Immature natural killer cell (primary cell): ENCODE data around the gene KHDC3L. TPM values are rescaled to one million over a fixed set of nuclear protein-coding genes. Genes with fewer than 3 reads are reported as not detected.
A peak's percentile ranks its signal among the peaks of the same experiment; 100 is the strongest.

ENCODE experiments used
- DNase-seq, 3 donors: peaks; one replicate each; pipeline ENCODE4 v3.0.0; 2022; ENCODE audit warnings: mixed read lengths in 1 of 3
- H3K27ac Mint-ChIP-seq, 6 donors: one replicate each; pipeline ENCODE4 v1.8.0; 2020; ENCODE audit warnings: mixed read lengths in 6 of 6, mild to moderate bottlenecking in 5 of 6, inconsistent platforms in 4 of 6, moderate library complexity in 3 of 6
- H3K27me3 Mint-ChIP-seq, 3 donors: one replicate each; pipeline ENCODE4 v1.8.0; 2020 to 2021; ENCODE audit warnings: low read depth in 3 of 3, mild to moderate bottlenecking in 3 of 3, mixed read lengths in 3 of 3, moderate library complexity in 3 of 3, inconsistent platforms in 1 of 3
- H3K36me3 Mint-ChIP-seq, 3 donors: one replicate each; pipeline ENCODE4 v1.8.0; 2020; ENCODE audit warnings: mixed read lengths in 3 of 3, inconsistent platforms in 2 of 3, mild to moderate bottlenecking in 2 of 3
- H3K4me1 Mint-ChIP-seq, 2 donors: one replicate each; pipeline ENCODE4 v1.8.0; 2020; ENCODE audit warnings: inconsistent platforms in 2 of 2, mild to moderate bottlenecking in 2 of 2, mixed read lengths in 2 of 2, moderate library complexity in 1 of 2
- H3K4me3 Mint-ChIP-seq, 5 donors: one replicate each; pipeline ENCODE4 v1.8.0; 2020; ENCODE audit warnings: mild to moderate bottlenecking in 5 of 5, mixed read lengths in 5 of 5, inconsistent platforms in 3 of 5, moderate library complexity in 3 of 5
- H3K9me3 Mint-ChIP-seq, 6 donors: one replicate each; pipeline ENCODE4 v1.8.0; 2020; ENCODE audit warnings: mild to moderate bottlenecking in 6 of 6, mixed read lengths in 6 of 6, inconsistent platforms in 4 of 6, moderate library complexity in 3 of 6
- polyA plus RNA-seq, 3 donors: library from polyadenylated mRNA; unstranded; fragments of 300-500 nt; fragmentation: Illumina TruSeq; gene quantifications; one replicate each; pipeline ENCODE4 v1.2.3, GENCODE V29; 2021

Gene KHDC3L, protein sequence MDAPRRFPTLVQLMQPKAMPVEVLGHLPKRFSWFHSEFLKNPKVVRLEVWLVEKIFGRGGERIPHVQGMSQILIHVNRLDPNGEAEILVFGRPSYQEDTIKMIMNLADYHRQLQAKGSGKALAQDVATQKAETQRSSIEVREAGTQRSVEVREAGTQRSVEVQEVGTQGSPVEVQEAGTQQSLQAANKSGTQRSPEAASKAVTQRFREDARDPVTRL
- not detected for polyA plus RNA-seq

DNA sequence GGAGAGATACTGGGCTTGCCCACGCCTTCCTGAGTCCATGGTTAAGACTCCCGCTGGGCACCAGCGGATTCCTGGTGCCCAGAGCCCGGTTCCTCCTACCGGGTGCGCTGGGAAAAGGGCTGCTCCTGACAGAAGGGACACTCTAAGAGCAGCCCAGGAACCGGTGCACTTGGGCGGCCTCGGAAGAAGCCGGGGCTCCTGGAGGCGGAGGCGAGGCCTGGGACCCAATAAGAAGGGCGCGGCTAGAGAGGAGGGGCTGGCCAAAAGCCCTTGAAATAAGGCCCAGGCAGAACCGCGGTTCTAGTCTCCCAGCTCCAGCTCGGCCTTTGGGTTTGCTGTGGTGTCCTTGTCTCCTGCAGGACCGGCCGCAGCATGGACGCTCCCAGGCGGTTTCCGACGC, at the start of gene KHDC3L:
KHDC3L (plus strand) TSS at position 301 of the 400 bp plus-strand sequence; CDS start at position 373, 72 bp downstream.
- peaks cover 0 to 3% (median 0%) of the 10 kb centered on the region in 3 donors for H3K36me3 Mint-ChIP-seq
- H3K9me3 Mint-ChIP-seq, result no peaks in the 10 kb centered on the region
- H3K4me3 Mint-ChIP-seq, result no peak within 1 kb of the TSS
- no peaks in the 10 kb centered on the region for H3K4me1 Mint-ChIP-seq
- H3K27ac Mint-ChIP-seq, result no peak within 1 kb of the TSS
- H3K27me3 Mint-ChIP-seq, result peaks cover 0 to 5% (median 0%) of the 10 kb centered on the region in 3 donors
- no peak for DNase-seq

DNA sequence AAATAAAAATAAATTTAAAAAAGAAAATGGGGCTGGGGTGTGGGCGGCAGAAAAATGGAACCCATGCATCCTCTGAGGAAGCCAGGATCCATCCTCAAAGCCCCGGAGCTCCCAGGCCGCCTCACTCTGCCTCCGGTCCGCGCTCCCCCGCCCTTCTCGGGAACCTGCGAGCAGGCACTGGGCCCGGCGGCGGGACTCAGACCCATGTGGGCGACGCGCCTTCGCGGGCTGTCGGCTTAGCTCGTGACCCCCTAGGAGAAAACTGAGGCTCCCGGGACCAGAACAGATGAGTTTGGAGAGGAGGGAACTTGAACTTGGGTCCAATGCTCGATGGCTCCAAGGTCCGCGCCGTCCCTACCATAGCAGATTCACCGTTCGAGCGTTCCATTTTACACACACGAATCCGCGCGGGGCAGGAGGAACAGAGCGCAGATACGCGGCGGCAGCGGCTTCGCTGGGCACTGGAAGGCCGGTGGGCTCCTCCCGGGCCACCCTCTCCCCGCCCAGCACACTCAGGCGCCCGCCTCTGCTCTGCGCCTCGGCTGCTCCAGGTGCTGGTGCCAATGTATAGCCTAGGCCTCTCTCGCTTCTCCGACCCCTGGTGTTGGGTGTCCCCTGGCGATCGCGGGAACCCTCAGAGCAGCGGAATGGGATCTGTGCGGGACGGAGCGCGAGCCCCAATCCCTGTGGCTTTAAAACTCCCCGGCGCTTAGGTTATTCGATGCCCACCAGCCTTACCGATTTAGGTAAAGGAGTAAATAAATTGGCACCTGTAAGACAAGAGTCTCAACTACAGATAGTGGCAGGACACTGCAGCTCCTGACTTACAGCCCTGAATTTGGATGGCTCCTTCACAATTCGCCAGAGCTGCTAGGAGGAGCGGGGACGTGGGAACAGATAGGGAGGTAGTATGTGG, 47.6 kb upstream of the KHDC3L start:
- no peak for DNase-seq
- no peak overlapping the region for H3K27ac Mint-ChIP-seq
- H3K27me3 Mint-ChIP-seq, result peaks cover 12 to 18% (median 16%) of the 10 kb centered on the region in 3 donors
- H3K4me3 Mint-ChIP-seq, result peak overlapping the region in 3 of 5 donors; percentile 10 to 61 (median 30)
- no peaks in the 10 kb centered on the region for H3K36me3 Mint-ChIP-seq
- peaks cover 8 to 11% of the 10 kb centered on the region in 2 donors for H3K4me1 Mint-ChIP-seq
- peaks cover 4 to 11% (median 8%) of the 10 kb centered on the region in 6 donors for H3K9me3 Mint-ChIP-seq

DNA sequence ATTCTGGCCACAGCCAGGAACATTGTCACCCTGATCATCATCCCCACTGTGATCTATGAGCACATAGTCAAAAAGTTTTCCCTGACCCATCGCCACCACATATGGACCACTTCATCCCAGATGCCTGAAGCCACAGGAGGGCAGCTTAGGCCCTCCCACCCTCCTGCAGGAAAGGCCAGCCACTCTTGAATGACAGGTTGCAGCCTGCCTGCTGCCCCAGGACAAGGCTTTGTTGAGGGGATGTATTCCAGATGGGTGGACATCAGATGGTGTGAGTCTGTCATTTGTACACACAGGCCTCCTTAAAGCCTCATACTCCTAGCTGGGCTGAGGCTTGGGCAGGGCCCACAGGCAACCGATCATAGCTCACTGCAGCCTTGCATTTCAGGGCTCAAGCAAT, 39.1 kb upstream of the KHDC3L start:
- DNase-seq, result no peak
- Mint-ChIP-seq H3K27me3 (peaks cover 0 to 3% (median 2%) of the 10 kb centered on the region in 3 donors), H3K4me3 (no peak overlapping the region), H3K36me3 (peaks cover 0 to 4% (median 0%) of the 10 kb centered on the region in 3 donors), H3K27ac (no peak overlapping the region), H3K4me1 (no peaks in the 10 kb centered on the region), H3K9me3 (peaks cover 0 to 1% (median 0%) of the 10 kb centered on the region in 6 donors)

DNA sequence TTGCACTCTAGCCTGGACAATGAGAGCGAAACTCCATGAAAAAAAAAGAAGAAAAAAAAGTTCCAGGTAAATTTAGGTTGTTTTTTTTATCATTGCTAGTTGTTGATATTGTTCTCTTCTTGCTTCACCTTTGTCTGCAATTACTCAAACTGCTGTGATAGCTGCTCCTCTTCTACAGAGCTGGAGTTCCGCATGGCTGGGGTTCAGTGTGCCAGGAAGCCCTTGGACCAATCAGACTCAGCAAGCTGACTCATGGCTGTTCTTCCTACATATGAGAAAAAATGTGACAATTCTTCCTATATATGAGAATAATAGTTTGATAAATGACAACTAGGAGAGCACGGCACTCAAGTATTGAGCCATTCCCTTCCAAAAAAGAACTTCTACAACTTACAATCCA, 36.8 kb upstream of the KHDC3L start:
- no peak overlapping the region for H3K27ac Mint-ChIP-seq
- no peak for DNase-seq

DNA sequence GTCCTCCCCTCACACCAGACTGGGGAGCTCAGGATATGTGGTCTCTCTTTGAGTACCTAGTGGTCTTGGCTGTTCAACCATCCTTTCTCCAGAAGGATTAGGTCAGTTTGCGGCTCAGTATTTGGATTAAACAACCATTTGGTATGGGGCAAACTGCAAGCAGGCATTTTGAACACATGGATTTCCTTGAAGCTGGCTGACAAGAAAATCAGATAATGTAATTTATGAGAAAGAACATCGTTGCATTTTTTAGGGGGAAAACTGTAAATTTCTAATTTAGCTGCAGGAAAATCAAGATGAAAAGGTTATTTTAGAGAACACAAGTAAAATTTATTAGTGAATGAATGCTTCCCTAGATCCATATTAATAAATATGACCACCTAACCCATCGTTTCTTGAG, 33.7 kb upstream of the KHDC3L start:
- peaks cover 3 to 9% (median 6%) of the 10 kb centered on the region in 3 donors for H3K27me3 Mint-ChIP-seq
- H3K27ac Mint-ChIP-seq, result no peak overlapping the region
- H3K36me3 Mint-ChIP-seq, result peaks cover 0 to 4% (median 0%) of the 10 kb centered on the region in 3 donors
- no peaks in the 10 kb centered on the region for H3K4me1 Mint-ChIP-seq
- no peak overlapping the region for H3K4me3 Mint-ChIP-seq
- H3K9me3 Mint-ChIP-seq, result no peaks in the 10 kb centered on the region
- DNase-seq, result no peak

More for the DNA sequence above, 36.8 kb upstream of the KHDC3L start:
- peaks cover 0 to 4% (median 0%) of the 10 kb centered on the region in 3 donors for H3K36me3 Mint-ChIP-seq
- no peaks in the 10 kb centered on the region for H3K4me1 Mint-ChIP-seq
- peaks cover 2 to 6% (median 2%) of the 10 kb centered on the region in 3 donors for H3K27me3 Mint-ChIP-seq
- no peaks in the 10 kb centered on the region for H3K9me3 Mint-ChIP-seq
- no peak overlapping the region for H3K4me3 Mint-ChIP-seq

DNA sequence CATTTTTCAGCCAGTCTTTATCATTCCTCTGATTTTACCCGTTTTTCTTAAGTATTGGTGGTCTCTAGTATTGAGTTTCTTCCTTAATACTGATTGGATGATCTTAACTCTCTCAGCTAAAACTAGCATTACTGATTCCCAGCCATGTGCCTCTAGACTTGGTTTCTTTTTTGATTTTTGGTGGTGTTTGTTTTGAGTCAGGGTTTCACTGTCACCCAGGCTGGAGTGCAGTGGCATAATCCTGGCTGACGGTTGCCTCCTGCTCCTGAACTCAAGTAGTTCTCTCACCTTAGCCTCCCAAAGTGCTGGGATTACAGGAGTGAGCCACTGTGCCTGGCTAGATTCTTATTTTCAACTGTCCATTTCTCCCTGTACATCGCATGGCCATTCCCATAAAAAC, 33.3 kb upstream of the KHDC3L start:
- no peak overlapping the region for H3K4me3 Mint-ChIP-seq
- no peaks in the 10 kb centered on the region for H3K9me3 Mint-ChIP-seq
- H3K4me1 Mint-ChIP-seq, result no peaks in the 10 kb centered on the region
- H3K36me3 Mint-ChIP-seq, result peaks cover 0 to 4% (median 0%) of the 10 kb centered on the region in 3 donors
- peaks cover 3 to 9% (median 6%) of the 10 kb centered on the region in 3 donors for H3K27me3 Mint-ChIP-seq
- no peak for DNase-seq
- H3K27ac Mint-ChIP-seq, result no peak overlapping the region

DNA sequence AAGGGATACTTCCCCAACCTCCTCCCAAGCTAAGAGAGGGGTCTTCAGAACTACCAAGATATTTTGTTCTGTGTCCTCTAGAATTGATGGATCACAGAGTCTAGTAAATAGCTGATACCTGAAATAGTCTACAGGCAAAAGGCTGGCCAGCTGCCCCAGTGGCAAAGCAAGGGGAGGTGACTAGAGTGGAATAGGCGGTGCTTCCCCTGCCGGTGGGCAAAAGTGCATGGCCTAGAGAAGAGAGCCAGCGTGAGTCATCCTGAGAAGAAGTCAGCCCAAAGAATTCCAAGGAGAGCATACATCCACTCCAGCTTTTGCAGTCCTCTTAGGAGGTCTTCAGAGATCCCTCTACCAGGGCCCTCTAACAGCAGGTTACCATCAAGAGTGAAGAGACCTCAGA, 23.1 kb upstream of the KHDC3L start:
- H3K36me3 Mint-ChIP-seq, result no peaks in the 10 kb centered on the region
- peaks cover 0 to 4% (median 0%) of the 10 kb centered on the region in 3 donors for H3K27me3 Mint-ChIP-seq
- no peaks in the 10 kb centered on the region for H3K4me1 Mint-ChIP-seq
- DNase-seq, result no peak
- H3K4me3 Mint-ChIP-seq, result no peak overlapping the region
- no peak overlapping the region for H3K27ac Mint-ChIP-seq
- H3K9me3 Mint-ChIP-seq, result no peaks in the 10 kb centered on the region

DNA sequence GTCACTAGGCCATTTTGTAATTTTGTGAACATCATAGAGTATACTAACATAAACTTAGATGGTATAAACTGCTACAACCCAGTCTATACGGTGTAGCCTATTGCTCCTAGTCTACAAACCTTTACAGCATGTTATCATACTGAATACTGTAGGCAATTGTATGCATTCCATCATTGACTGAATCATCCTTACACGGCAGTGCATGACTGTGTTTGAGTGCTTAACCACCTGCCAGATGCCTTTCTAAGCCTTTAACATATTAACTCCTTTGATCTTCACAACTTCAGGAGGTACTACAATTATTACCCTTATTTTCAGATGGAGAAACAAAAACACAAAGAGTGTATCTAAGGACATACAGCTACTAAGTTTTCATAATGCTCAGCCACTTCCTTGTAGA, 22.4 kb upstream of the KHDC3L start:
- no peak for DNase-seq
- Mint-ChIP-seq H3K4me1 (no peaks in the 10 kb centered on the region), H3K4me3 (no peak overlapping the region), H3K36me3 (no peaks in the 10 kb centered on the region), H3K27me3 (peaks cover 0 to 4% (median 0%) of the 10 kb centered on the region in 3 donors), H3K27ac (no peak overlapping the region), H3K9me3 (no peaks in the 10 kb centered on the region)

DNA sequence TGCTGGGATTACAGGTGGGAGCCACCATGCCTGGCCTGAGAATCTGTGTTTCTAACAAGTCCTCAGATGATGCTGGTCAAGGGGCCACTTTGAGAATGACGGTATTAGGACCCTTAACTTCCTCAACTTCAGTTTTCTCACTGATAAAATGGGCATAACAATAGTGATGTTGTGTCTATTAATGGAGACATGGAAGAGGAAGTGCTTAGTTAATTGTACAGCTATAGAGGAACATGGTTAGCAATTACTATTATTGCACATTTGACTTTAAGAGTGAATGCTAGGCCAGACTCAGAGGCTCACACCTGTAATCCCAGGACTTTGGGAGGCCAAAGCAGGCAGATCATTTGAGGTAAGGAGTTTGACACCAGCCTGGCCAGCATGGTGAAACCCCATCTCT, 21.1 kb upstream of the KHDC3L start:
- H3K9me3 Mint-ChIP-seq, result no peaks in the 10 kb centered on the region
- peaks cover 0 to 2% (median 0%) of the 10 kb centered on the region in 3 donors for H3K27me3 Mint-ChIP-seq

DNA sequence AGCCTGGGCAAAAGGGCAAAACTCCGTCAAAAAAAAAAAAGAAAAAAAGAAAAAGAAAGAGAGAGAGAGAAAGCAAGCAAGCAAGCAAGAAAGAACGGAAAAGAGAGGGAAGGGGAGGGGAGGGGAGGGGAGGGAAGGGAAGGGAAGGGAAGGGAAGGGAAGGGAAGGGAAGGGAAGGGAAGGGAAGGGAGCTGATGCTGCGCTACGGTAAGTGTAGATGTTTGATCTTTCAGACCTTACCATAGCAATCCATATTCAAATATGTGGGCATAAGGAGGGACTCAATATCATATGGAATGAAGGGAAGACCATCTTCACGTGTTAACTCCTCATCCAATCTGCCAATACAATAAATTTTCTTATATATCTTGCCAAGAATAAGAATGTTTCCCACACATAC, 20.3 kb upstream of the KHDC3L start:
- Mint-ChIP-seq H3K4me1 (no peaks in the 10 kb centered on the region), H3K27ac (no peak overlapping the region), H3K36me3 (no peaks in the 10 kb centered on the region), H3K4me3 (no peak overlapping the region), H3K9me3 (no peaks in the 10 kb centered on the region), H3K27me3 (peaks cover 0 to 3% (median 2%) of the 10 kb centered on the region in 3 donors)
- DNase-seq, result no peak

More for the DNA sequence above, 21.1 kb upstream of the KHDC3L start:
- Mint-ChIP-seq H3K4me1 (no peaks in the 10 kb centered on the region), H3K4me3 (no peak overlapping the region), H3K36me3 (no peaks in the 10 kb centered on the region), H3K27ac (no peak overlapping the region)
- DNase-seq, result no peak

DNA sequence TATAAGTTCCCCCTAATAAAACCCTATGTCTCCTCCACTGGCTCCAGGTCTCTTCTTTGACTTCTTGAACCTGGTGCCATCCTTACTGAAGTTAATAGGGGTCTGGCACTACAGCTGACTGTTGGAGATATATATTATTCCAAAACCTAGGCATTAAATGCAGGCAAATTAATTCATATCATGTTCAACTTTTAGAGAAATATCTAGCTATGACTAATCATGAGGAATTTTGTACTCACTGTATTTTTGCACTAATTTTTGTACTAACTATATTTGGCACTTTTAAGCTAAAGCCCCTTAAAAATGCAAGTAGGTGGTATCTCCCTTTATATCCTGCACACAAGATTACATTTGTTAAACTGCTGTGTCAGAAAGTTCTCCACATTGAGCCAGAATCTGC, 19.3 kb upstream of the KHDC3L start:
- H3K4me1 Mint-ChIP-seq, result no peaks in the 10 kb centered on the region
- peak overlapping the region in 1 of 6 donors; percentile 73 for H3K27ac Mint-ChIP-seq
- no peaks in the 10 kb centered on the region for H3K36me3 Mint-ChIP-seq
- peaks cover 0 to 5% (median 4%) of the 10 kb centered on the region in 3 donors for H3K27me3 Mint-ChIP-seq
- H3K4me3 Mint-ChIP-seq, result no peak overlapping the region
- DNase-seq, result no peak
- no peaks in the 10 kb centered on the region for H3K9me3 Mint-ChIP-seq

DNA sequence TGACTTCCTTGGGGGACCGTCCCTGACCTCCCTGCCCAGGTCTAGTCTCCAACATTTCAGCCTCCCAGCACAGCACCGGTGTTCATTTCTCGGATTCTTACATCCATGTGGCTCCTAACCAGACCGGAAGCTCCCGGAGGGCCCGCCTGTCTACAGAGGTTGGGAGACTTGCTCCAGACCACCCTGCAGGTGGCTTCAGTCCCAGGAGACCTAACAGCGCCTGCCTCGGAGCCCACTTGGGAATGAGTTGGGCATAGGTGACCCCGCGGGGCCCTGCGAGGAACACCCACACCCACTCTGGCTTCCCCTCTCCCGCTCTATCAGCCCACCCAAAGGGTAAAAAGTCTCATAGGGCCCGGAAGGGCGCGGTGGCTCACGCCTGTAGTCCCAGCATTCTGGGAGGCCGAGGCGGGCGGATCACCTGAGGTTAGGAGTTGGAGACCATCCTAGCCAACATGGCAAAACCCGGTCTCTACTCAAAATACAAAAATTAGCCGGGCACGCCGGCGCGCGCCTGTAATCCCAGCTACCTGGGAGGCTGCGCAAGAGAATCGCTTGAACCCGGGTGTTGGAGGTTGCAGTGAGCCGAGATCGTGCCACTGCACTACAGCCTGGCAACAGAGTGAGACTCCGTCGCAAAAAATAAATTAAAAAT, 13.8 kb upstream of the KHDC3L start:
- Mint-ChIP-seq H3K4me1 (peaks cover 2 to 7% of the 10 kb centered on the region in 2 donors), H3K4me3 (no peak overlapping the region), H3K27ac (no peak overlapping the region), H3K36me3 (no peaks in the 10 kb centered on the region), H3K9me3 (no peaks in the 10 kb centered on the region), H3K27me3 (peaks cover 6 to 18% (median 6%) of the 10 kb centered on the region in 3 donors)
- DNase-seq, result no peak

DNA sequence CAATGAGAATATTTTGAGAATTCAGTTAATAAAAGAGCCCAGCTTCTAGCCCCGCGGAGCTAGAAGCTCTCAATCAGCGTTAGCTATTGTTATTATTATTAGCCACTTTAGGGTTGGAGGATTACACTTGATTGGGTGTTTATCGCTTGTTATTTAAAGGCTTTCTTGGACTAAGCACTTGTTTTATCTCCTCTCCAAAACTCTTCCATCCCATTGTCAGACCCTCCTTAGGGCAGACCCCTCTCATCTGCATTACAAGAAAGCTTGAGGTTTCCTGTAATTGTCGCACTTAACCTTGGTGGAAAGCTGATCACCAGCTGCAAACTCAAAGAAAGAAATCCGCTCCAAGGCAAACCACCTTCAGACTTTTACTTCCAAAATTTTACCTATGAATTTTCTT, 13.1 kb upstream of the KHDC3L start:
- H3K4me3 Mint-ChIP-seq, result peak overlapping the region in 1 of 5 donors; percentile 59
- no peak overlapping the region for H3K27ac Mint-ChIP-seq
- no peaks in the 10 kb centered on the region for H3K9me3 Mint-ChIP-seq
- peaks cover 2 to 7% of the 10 kb centered on the region in 2 donors for H3K4me1 Mint-ChIP-seq
- no peaks in the 10 kb centered on the region for H3K36me3 Mint-ChIP-seq
- DNase-seq, result no peak
- peaks cover 6 to 18% (median 6%) of the 10 kb centered on the region in 3 donors for H3K27me3 Mint-ChIP-seq
